GM12865 (cell line): ENCODE results near the gene DENND11.
"Not testable (repeated sequence)": the region's sequence is repeated elsewhere in the genome, so short reads cannot be mapped to it uniquely, and the experiment has no call there.

ENCODE experiments used
- DNase-seq: peaks from one replicate; pipeline ENCODE4 v3.0.0; 2010; ENCODE audit warnings: low read depth
- H3K4me3 ChIP-seq: 2 replicates; pipeline ENCODE4 v1.5.1; 2011; ENCODE audit warnings: mild to moderate bottlenecking, low read depth, low read length, control low read depth
- CTCF ChIP-seq: IDR thresholded peaks from 2 replicates; pipeline ENCODE4 v1.5.1; 2011; ENCODE audit warnings: low read length, control low read depth, low read depth, inconsistent platforms; ENCODE audit not compliant: insufficient read depth; ENCODE audit errors: missing control alignments

DENND11 gene

GRCh38 chr7:141696348-141696747 lies 5.6 kb downstream of the DENND11 start:
- TF ChIP-seq CTCF, result no peak
- no peak for DNase-seq
- H3K4me3 ChIP-seq, result no peak overlapping the region

GRCh38 chr7:141695803-141696289 lies 6.1 kb downstream of the DENND11 start:
- TF ChIP-seq CTCF, result no peak
- DNase-seq, result no peak
- H3K4me3 ChIP-seq, result no peak overlapping the region

GRCh38 chr7:141693082-141693481 lies 8.9 kb downstream of the DENND11 start:
- DNase-seq, result no peak

GRCh38 chr7:141691961-141692360 lies 10.0 kb downstream of the DENND11 start:
- no peak for DNase-seq
- TF ChIP-seq CTCF, result no peak
- no peak overlapping the region for H3K4me3 ChIP-seq

More at GRCh38 chr7:141693082-141693481, 8.9 kb downstream of the DENND11 start:
- TF ChIP-seq CTCF, result no peak
- no peak overlapping the region for H3K4me3 ChIP-seq

- DNase-seq, result no peak
- no peak for TF ChIP-seq CTCF
- H3K4me3 ChIP-seq, result no peak overlapping the region
These were observed 10.4 kb downstream of the DENND11 start for GRCh38 chr7:141691540-141691939.

- DNase-seq, H3K4me3 ChIP-seq: not testable (repeated sequence)
These were observed 12.7 kb downstream of the DENND11 start for GRCh38 chr7:141689072-141689825.

GRCh38 chr7:141688043-141688442 lies 13.9 kb downstream of the DENND11 start:
- no peak overlapping the region for H3K4me3 ChIP-seq
- DNase-seq, result no peak
- TF ChIP-seq CTCF, result no peak
